Mesenchymal stem cell (in vitro differentiated cells and primary cell): Measurements from ENCODE around the gene ZNF469.
"Not testable (repeated sequence)": the region's sequence is repeated elsewhere in the genome, so short reads cannot be mapped to it uniquely, and the experiment has no call there.

Source experiments
- DNase-seq: peaks from one replicate; pipeline ENCODE4 v3.0.0-alpha.2; 2013
- H2AFZ ChIP-seq: one replicate; pipeline ENCODE4 v1.6.1; 2013; ENCODE audit warnings: low read depth, mild to moderate bottlenecking, control low read depth, inconsistent platforms, low read length, moderate library complexity
- H2AK5ac ChIP-seq: 2 replicates; pipeline ENCODE4 v1.6.1; 2013; ENCODE audit warnings: low read length, moderate library complexity, mild to moderate bottlenecking, inconsistent platforms; ENCODE audit not compliant: severe bottlenecking
- H2BK120ac ChIP-seq: one replicate; pipeline ENCODE4 v1.6.1; 2013; ENCODE audit warnings: low read depth, mild to moderate bottlenecking, inconsistent platforms, low read length, moderate library complexity
- H2BK12ac ChIP-seq, 2 experiments: one replicate each; pipeline ENCODE4 v1.6.1; 2013; ENCODE audit warnings: inconsistent platforms in 2 of 2, low read length in 2 of 2, mild to moderate bottlenecking in 2 of 2, moderate library complexity in 2 of 2, control low read depth in 1 of 2
- H2BK15ac ChIP-seq: one replicate; pipeline ENCODE4 v1.6.1; 2013; ENCODE audit warnings: mild to moderate bottlenecking, low read depth, inconsistent platforms; ENCODE audit not compliant: poor library complexity, severe bottlenecking
- H2BK5ac ChIP-seq: 2 replicates; pipeline ENCODE4 v1.6.1; 2013; ENCODE audit warnings: low read depth, mild to moderate bottlenecking, low read length, control low read depth, inconsistent platforms; ENCODE audit not compliant: poor library complexity, severe bottlenecking
- H3K14ac ChIP-seq, 2 experiments: one replicate each; pipeline ENCODE4 v1.6.1; 2013; ENCODE audit warnings: inconsistent platforms in 2 of 2, low read length in 2 of 2, control low read depth in 1 of 2, mild to moderate bottlenecking in 1 of 2, moderate library complexity in 1 of 2
- H3K18ac ChIP-seq, 2 experiments: one replicate each; pipeline ENCODE4 v1.6.1; 2013; ENCODE audit warnings: inconsistent platforms in 2 of 2, low read length in 2 of 2, control low read depth in 1 of 2, low read depth in 1 of 2, mild to moderate bottlenecking in 1 of 2
- H3K23ac ChIP-seq, 2 experiments: one replicate each; pipeline ENCODE4 v1.6.1; 2013; ENCODE audit warnings: inconsistent platforms in 2 of 2, low read length in 2 of 2, mild to moderate bottlenecking in 2 of 2, moderate library complexity in 2 of 2, control low read depth in 1 of 2
- H3K27ac ChIP-seq: 2 replicates; pipeline ENCODE4 v1.5.1; 2013; ENCODE audit warnings: mild to moderate bottlenecking, moderate library complexity, low read length, control low read depth, inconsistent platforms; ENCODE audit not compliant: poor library complexity, severe bottlenecking
- H3K27me3 ChIP-seq, 2 experiments: 2 replicates each; pipeline versions ENCODE4 v1.6.1 to v1.7.0; 2013; ENCODE audit warnings: low read length in 2 of 2, mild to moderate bottlenecking in 2 of 2, moderate library complexity in 2 of 2, control low read depth in 1 of 2, inconsistent platforms in 1 of 2; ENCODE audit not compliant: control insufficient read depth in 1 of 2, insufficient read depth in 1 of 2
- H3K36me3 ChIP-seq, 2 experiments: 2 replicates each; pipeline versions ENCODE4 v1.6.1 to v1.7.0; 2013; ENCODE audit warnings: low read length in 2 of 2, control low read depth in 1 of 2, inconsistent platforms in 1 of 2, low read depth in 1 of 2, mild to moderate bottlenecking in 1 of 2; ENCODE audit not compliant: insufficient read depth in 2 of 2, control insufficient read depth in 1 of 2
- H3K4ac ChIP-seq, 2 experiments: one replicate each; pipeline ENCODE4 v1.6.1; 2013; ENCODE audit warnings: inconsistent platforms in 2 of 2, low read length in 2 of 2, mild to moderate bottlenecking in 2 of 2, moderate library complexity in 2 of 2, control low read depth in 1 of 2, low read depth in 1 of 2
- H3K4me1 ChIP-seq: 2 replicates; pipeline ENCODE4 v1.6.1; 2013; ENCODE audit warnings: low read depth, low read length, control low read depth; ENCODE audit not compliant: control insufficient read depth, insufficient read depth
- H3K4me2 ChIP-seq: 2 replicates; pipeline ENCODE4 v1.6.1; 2013; ENCODE audit warnings: low read length, mild to moderate bottlenecking, inconsistent platforms; ENCODE audit not compliant: poor library complexity, severe bottlenecking
- H3K4me3 ChIP-seq, 2 experiments: 2 replicates each; pipeline versions ENCODE4 v1.5.1 to v1.7.0; 2013; ENCODE audit warnings: low read length in 2 of 2, mild to moderate bottlenecking in 2 of 2, control low read depth in 1 of 2, low read depth in 1 of 2; ENCODE audit not compliant: insufficient read depth in 1 of 2
- H3K79me1 ChIP-seq: replicated peaks from 2 replicates; pipeline ENCODE4 v1.6.1; 2013; ENCODE audit warnings: mild to moderate bottlenecking, control low read depth, low read length, inconsistent platforms; ENCODE audit not compliant: poor library complexity, severe bottlenecking
- H3K9ac ChIP-seq: 2 replicates; pipeline ENCODE4 v1.7.0; 2013; ENCODE audit warnings: mild to moderate bottlenecking, low read length, moderate library complexity
- H3K9me3 ChIP-seq: 2 replicates; pipeline ENCODE4 v1.7.0; 2013; ENCODE audit warnings: mild to moderate bottlenecking, low read length; ENCODE audit not compliant: control insufficient read depth
- H4K8ac ChIP-seq: one replicate; pipeline ENCODE4 v1.6.1; 2013; ENCODE audit warnings: inconsistent platforms, mild to moderate bottlenecking, low read length, moderate library complexity
- H4K91ac ChIP-seq: one replicate; pipeline ENCODE4 v1.6.1; 2013; ENCODE audit warnings: mild to moderate bottlenecking, low read length, inconsistent platforms
- WGBS: methylation state at CpG from one replicate; pipeline ENCODE4 v1.1.7; 2013; ENCODE audit warnings: mixed read lengths; 5-methylcytosine and 5-hydroxymethylcytosine counted together

Gene ZNF469

GRCh38 chr16:88359008-88359407 lies 23.8 kb upstream of the ZNF469 start:
- Histone ChIP-seq H4K91ac (no peak overlapping the region), H3K4me3 (no peak overlapping the region), H3K79me1 (no peaks in the 10 kb centered on the region), H3K23ac (no peak overlapping the region), H3K4me1 (peaks cover 2% of the 10 kb centered on the region), H3K9ac (no peak overlapping the region), H2AFZ (no peak overlapping the region), H2BK120ac (no peak overlapping the region), H3K4me2 (no peak overlapping the region), H3K27ac (no peak overlapping the region), H3K27me3 (peaks cover 12 to 41% of the 10 kb centered on the region in 2 experiments), H4K8ac (no peak overlapping the region), H2BK12ac (no peak overlapping the region), H2AK5ac (no peak overlapping the region), H3K9me3 (peaks cover 15% of the 10 kb centered on the region), H2BK5ac (no peak overlapping the region), H2BK15ac (no peak overlapping the region), H3K18ac (no peak overlapping the region), H3K36me3 (no peaks in the 10 kb centered on the region), H3K4ac (no peak overlapping the region), H3K14ac (no peak overlapping the region)
- no peak for DNase-seq
- 82% methylated on average over 21 of the region's 21 CpGs for WGBS

DNA sequence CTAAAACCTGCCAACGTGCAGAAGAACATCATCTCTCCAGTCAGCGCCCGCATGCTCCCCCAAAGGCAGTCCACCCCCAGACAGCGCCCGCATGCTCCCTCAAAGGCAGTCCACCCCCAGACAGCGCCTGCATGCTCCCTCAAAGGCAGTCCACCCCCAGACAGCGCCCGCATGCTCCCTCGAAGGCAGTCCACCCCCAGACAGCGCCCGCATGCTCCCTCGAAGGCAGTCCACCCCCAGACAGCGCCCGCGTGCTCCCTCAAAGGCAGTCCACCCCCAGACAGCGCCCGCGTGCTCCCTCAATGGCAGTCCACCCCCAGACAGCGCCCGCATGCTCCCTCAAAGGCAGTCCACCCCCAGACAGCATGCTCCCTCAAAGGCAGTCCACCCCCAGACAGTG lies 22.4 kb upstream of the ZNF469 start:
- not testable (repeated sequence) for H2AFZ ChIP-seq, H2BK15ac ChIP-seq, H3K18ac ChIP-seq, H2BK5ac ChIP-seq, H2AK5ac ChIP-seq, H3K4me1 ChIP-seq, H3K4me3 ChIP-seq, H3K14ac ChIP-seq, H3K79me1 ChIP-seq, H3K27ac ChIP-seq, H2BK12ac ChIP-seq, H3K36me3 ChIP-seq, H3K23ac ChIP-seq, H3K4me2 ChIP-seq, H3K4ac ChIP-seq, DNase-seq, H4K8ac ChIP-seq, H4K91ac ChIP-seq, H3K9ac ChIP-seq, H2BK120ac ChIP-seq
- WGBS: 91% methylated on average over 13 of the region's 20 CpGs
- Histone ChIP-seq H3K27me3 (peaks cover 12 to 39% of the 10 kb centered on the region in 2 experiments), H3K9me3 (peaks cover 15% of the 10 kb centered on the region)

DNA sequence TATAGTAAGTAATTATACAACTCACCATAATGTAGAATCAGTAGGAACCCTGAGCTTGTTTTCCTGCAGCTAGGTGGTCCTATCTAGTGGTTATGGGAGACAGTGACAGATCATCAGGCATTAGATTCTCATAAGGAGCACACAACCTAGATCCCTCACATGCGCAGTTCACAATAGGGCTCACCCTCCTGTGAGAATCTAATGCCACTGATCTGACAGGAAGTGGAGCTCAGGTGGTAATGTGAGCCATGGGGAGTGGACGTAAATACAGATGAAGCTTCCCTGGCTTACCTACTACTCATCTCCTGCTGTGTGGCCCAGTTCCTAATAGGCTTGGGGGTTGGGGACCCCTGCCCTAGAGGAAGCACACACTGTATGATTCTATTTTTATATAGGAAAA lies 21.8 kb upstream of the ZNF469 start:
- no peak overlapping the region for H3K4me2 ChIP-seq
- no peak overlapping the region for H3K27ac ChIP-seq
- H3K14ac ChIP-seq: no peak overlapping the region
- H2AFZ ChIP-seq: no peak overlapping the region
- no peak overlapping the region for H3K9ac ChIP-seq
- H3K18ac ChIP-seq: no peak overlapping the region
- H3K4me1 ChIP-seq: peaks cover 2% of the 10 kb centered on the region
- no peak for DNase-seq
- no peak overlapping the region for H3K4ac ChIP-seq
- no peak overlapping the region for H2AK5ac ChIP-seq
- no CpG with 5 or more reads among the region's 2 CpGs for WGBS
- H4K8ac ChIP-seq: no peak overlapping the region
- H3K79me1 ChIP-seq: no peaks in the 10 kb centered on the region
- no peak overlapping the region for H3K4me3 ChIP-seq
- H3K36me3 ChIP-seq: no peaks in the 10 kb centered on the region
- no peak overlapping the region for H3K23ac ChIP-seq
- H2BK12ac ChIP-seq: no peak overlapping the region
- H2BK5ac ChIP-seq: no peak overlapping the region
- no peak overlapping the region for H2BK120ac ChIP-seq
- H4K91ac ChIP-seq: no peak overlapping the region
- peaks cover 12 to 33% of the 10 kb centered on the region in 2 experiments for H3K27me3 ChIP-seq
- no peak overlapping the region for H2BK15ac ChIP-seq
- H3K9me3 ChIP-seq: peaks cover 15% of the 10 kb centered on the region

DNA sequence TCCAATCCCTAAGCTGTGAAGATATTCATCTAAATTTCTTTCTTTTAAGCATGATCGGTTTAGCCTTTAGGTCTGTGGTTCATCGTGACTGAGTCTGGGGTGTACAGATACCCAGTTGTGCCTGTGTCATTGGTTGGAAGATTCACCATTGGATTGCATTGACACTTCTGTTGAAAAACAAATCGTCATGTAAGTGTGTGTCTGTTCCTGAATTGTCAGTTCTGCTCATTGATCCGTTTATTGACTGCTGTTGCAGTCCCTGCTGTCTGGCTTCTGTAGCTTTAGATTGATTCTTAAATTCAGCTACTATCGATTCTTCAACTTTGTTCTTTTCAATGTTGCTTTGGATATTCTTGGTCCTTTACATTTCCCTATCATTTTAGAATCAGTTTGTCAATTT lies 21.0 kb upstream of the ZNF469 start:
- H2BK5ac ChIP-seq: no peak overlapping the region
- H3K4me3 ChIP-seq: no peak overlapping the region
- H2BK120ac ChIP-seq: no peak overlapping the region
- peaks cover 12 to 28% of the 10 kb centered on the region in 2 experiments for H3K27me3 ChIP-seq
- H3K4me2 ChIP-seq: no peak overlapping the region
- no peak overlapping the region for H2AFZ ChIP-seq
- no peaks in the 10 kb centered on the region for H3K4me1 ChIP-seq
- no peak overlapping the region for H3K18ac ChIP-seq
- no peak overlapping the region for H2BK12ac ChIP-seq
- H3K9ac ChIP-seq: no peak overlapping the region
- H4K91ac ChIP-seq: no peak overlapping the region
- WGBS: 94% methylated on average over 5 of the region's 5 CpGs
- peaks cover 15% of the 10 kb centered on the region for H3K9me3 ChIP-seq
- DNase-seq: no peak
- H3K36me3 ChIP-seq: no peaks in the 10 kb centered on the region
- H2BK15ac ChIP-seq: no peak overlapping the region
- no peak overlapping the region for H3K27ac ChIP-seq
- H3K23ac ChIP-seq: no peak overlapping the region
- no peak overlapping the region for H4K8ac ChIP-seq
- no peaks in the 10 kb centered on the region for H3K79me1 ChIP-seq
- H3K4ac ChIP-seq: no peak overlapping the region
- H3K14ac ChIP-seq: no peak overlapping the region
- H2AK5ac ChIP-seq: no peak overlapping the region
